ENCODE data around the gene KCNJ15. TPM values are rescaled to one million over a fixed set of nuclear protein-coding genes. Genes with fewer than 3 reads are reported as not detected.

Gene KCNJ15
- total RNA-seq, 1 donor = under 0.01 TPM

GRCh38 chr21:38299671-38300070, 42.9 kb downstream of the KCNJ15 start:
- no peak overlapping the region for H3K4me3 ChIP-seq (ENCODE audit: low read depth, low read length)
- TF ChIP-seq CTCF (IDR thresholded peaks at IDR 0.05; ENCODE audit: insufficient read depth, low read depth, low read length) = no peak
- no peak for DNase-seq (ENCODE audit: low read depth)

GRCh38 chr21:38300141-38300578, 43.4 kb downstream of the KCNJ15 start:
- peak; percentile 49 for DNase-seq (ENCODE audit: low read depth)
- H3K4me3 ChIP-seq (ENCODE audit: low read depth, low read length) = no peak overlapping the region
- no peak for TF ChIP-seq CTCF (IDR thresholded peaks at IDR 0.05; ENCODE audit: insufficient read depth, low read depth, low read length)

DNA sequence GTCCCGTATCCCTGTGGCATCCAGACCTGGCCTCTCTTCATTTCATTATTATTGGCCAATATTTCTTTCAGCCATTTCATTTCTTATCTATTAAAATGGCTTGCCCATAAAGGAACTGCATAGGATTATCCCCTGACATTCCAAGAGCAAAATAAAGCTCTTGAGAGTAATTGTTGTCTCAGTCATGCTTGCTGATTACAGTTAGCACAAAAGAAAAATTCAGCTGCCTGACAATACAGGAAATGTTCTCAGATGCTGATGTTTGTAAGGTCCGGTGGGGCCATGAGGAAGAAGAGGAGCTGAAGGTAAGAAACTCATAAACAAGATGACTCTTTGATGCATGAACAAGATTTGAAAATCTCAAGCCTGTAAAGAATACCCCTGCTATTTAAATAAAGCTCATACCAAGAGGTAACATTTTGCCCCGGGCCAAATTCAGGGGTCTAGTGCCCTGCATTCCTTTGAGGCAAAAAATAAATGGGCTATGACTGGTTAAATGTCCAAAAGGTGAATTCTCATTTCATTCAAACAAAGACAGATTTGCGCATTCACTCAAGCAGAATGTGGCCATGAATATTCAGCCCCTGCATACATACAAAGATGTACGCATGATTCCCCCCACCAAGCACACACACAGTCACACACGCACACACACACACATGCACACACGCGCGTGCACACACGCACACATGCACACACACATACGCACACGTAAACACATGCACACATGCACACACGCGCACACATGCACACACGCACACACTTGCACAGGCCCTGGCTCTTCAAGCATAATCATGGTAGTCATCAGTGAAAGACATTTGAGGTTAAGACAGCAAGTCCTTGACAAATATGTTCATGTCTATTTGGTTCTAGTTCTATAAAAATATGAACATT, 44.8 kb downstream of the KCNJ15 start:
- no peak overlapping the region for H3K4me3 ChIP-seq (ENCODE audit: low read depth, low read length)
- DNase-seq (ENCODE audit: low read depth) = no peak
- TF ChIP-seq CTCF (IDR thresholded peaks at IDR 0.05; ENCODE audit: insufficient read depth, low read depth, low read length) = no peak

- no peak overlapping the region for H3K4me3 ChIP-seq (ENCODE audit: low read depth, low read length)
- no peak for TF ChIP-seq CTCF (IDR thresholded peaks at IDR 0.05; ENCODE audit: insufficient read depth, low read depth, low read length)
- DNase-seq (ENCODE audit: low read depth) = peak; percentile 96
Measured at GRCh38 chr21:38303300-38303699, 46.5 kb downstream of the KCNJ15 start.

- TF ChIP-seq CTCF (IDR thresholded peaks at IDR 0.05; ENCODE audit: insufficient read depth, low read depth, low read length) = no peak
- peak; percentile 99 for DNase-seq (ENCODE audit: low read depth)
- no peak overlapping the region for H3K4me3 ChIP-seq (ENCODE audit: low read depth, low read length)
Measured at GRCh38 chr21:38306433-38307141, 49.8 kb downstream of the KCNJ15 start.

- TF ChIP-seq CTCF (IDR thresholded peaks at IDR 0.05; ENCODE audit: insufficient read depth, low read depth, low read length) = no peak
- H3K4me3 ChIP-seq (ENCODE audit: low read depth, low read length) = no peak overlapping the region
- peak; percentile 45 for DNase-seq (ENCODE audit: low read depth)
Measured at GRCh38 chr21:38307771-38308531, 51.2 kb downstream of the KCNJ15 start.

Measured in fibroblast of villous mesenchyme (primary cell).